Measurements from ENCODE around the gene ZNF568.

The ZNF568 gene

DNA sequence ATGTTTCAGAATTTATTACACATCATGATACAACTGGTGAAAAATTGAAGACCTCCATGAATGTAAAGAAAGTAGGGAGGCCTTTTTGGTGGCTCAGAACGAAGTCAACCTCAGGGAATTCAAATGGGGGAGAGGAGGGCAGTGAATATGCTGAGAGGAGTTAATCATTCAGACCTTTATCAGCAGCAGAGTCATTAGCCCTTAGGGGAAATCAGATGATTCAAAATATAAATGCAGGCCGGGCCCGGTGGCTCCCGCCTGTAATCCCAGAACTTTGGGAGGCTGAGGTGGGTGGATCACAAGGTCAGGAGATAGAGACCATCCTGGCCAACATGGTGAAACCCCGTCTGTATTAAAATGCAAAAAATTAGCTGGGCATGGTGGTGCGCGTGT lies 81.7 kb downstream of the ZNF568 start:
- Histone ChIP-seq H3K9ac (ENCODE audit: low read depth, low read length) (no peak overlapping the region), H4K20me1 (ENCODE audit: insufficient read depth, low read length) (no peaks in the 10 kb centered on the region), H3K36me3 (ENCODE audit: insufficient read depth, low read length) (peaks cover 37% of the 10 kb centered on the region), H3K4me3 (ENCODE audit: low read depth in 1 of 2, low read length in 2 of 2) (no peak overlapping the region), H3K27ac (ENCODE audit: low read length) (no peak overlapping the region), H3K79me2 (ENCODE audit: insufficient read depth, low read length) (no peaks in the 10 kb centered on the region), H2AFZ (ENCODE audit: low read depth, low read length) (no peak overlapping the region), H3K27me3 (ENCODE audit: insufficient read depth, low read length, poor library complexity) (no peaks in the 10 kb centered on the region), H3K4me2 (ENCODE audit: insufficient read depth, low read length) (no peak overlapping the region), H3K4me1 (ENCODE audit: insufficient read depth, low read length) (no peaks in the 10 kb centered on the region), H3K9me3 (ENCODE audit: insufficient read depth, low read length, severe bottlenecking) (no peaks in the 10 kb centered on the region)
- ATAC-seq (ENCODE audit: insufficient read depth, low read depth) (no peak), DNase-seq (no peak)
- TF ChIP-seq EZH2 (IDR thresholded peaks at IDR 0.05; ENCODE audit: borderline replicate concordance, low read depth, low read length, severe bottlenecking) (no peak), CTCF (IDR thresholded peaks at IDR 0.05; ENCODE audit: borderline replicate concordance, extremely low read depth, low read length, poor library complexity, severe bottlenecking) (no peak)

GRCh38 chr19:36999313-36999712 lies 83.2 kb downstream of the ZNF568 start:
- no peak for TF ChIP-seq EZH2 (IDR thresholded peaks at IDR 0.05; ENCODE audit: borderline replicate concordance, low read depth, low read length, severe bottlenecking)
- TF ChIP-seq CTCF (IDR thresholded peaks at IDR 0.05; ENCODE audit: borderline replicate concordance, extremely low read depth, low read length, poor library complexity, severe bottlenecking): no peak
- no peak for DNase-seq
- Histone ChIP-seq H3K27ac (ENCODE audit: low read length) (no peak overlapping the region), H4K20me1 (ENCODE audit: insufficient read depth, low read length) (no peaks in the 10 kb centered on the region), H3K27me3 (ENCODE audit: insufficient read depth, low read length, poor library complexity) (no peaks in the 10 kb centered on the region), H3K4me3 (ENCODE audit: low read depth in 1 of 2, low read length in 2 of 2) (no peak overlapping the region), H3K9ac (ENCODE audit: low read depth, low read length) (no peak overlapping the region), H3K79me2 (ENCODE audit: insufficient read depth, low read length) (no peaks in the 10 kb centered on the region), H2AFZ (ENCODE audit: low read depth, low read length) (no peak overlapping the region), H3K4me1 (ENCODE audit: insufficient read depth, low read length) (no peaks in the 10 kb centered on the region), H3K9me3 (ENCODE audit: insufficient read depth, low read length, severe bottlenecking) (no peaks in the 10 kb centered on the region), H3K4me2 (ENCODE audit: insufficient read depth, low read length) (no peak overlapping the region), H3K36me3 (ENCODE audit: insufficient read depth, low read length) (peaks cover 29% of the 10 kb centered on the region)
- no peak for ATAC-seq (ENCODE audit: insufficient read depth, low read depth)

- no peak for ATAC-seq (ENCODE audit: insufficient read depth, low read depth)
- no peak overlapping the region for H3K4me3 ChIP-seq (ENCODE audit: low read depth in 1 of 2, low read length in 2 of 2)
- H3K9ac ChIP-seq (ENCODE audit: low read depth, low read length): no peak overlapping the region
- no peak overlapping the region for H3K27ac ChIP-seq (ENCODE audit: low read length)
- H3K27me3 ChIP-seq (ENCODE audit: insufficient read depth, low read length, poor library complexity): no peaks in the 10 kb centered on the region
- H4K20me1 ChIP-seq (ENCODE audit: insufficient read depth, low read length): no peaks in the 10 kb centered on the region
- peaks cover 18% of the 10 kb centered on the region for H3K9me3 ChIP-seq (ENCODE audit: insufficient read depth, low read length, severe bottlenecking)
- DNase-seq: no peak
- H3K36me3 ChIP-seq (ENCODE audit: insufficient read depth, low read length): no peaks in the 10 kb centered on the region
- no peak for TF ChIP-seq EZH2 (IDR thresholded peaks at IDR 0.05; ENCODE audit: borderline replicate concordance, low read depth, low read length, severe bottlenecking)
- no peak for TF ChIP-seq CTCF (IDR thresholded peaks at IDR 0.05; ENCODE audit: borderline replicate concordance, extremely low read depth, low read length, poor library complexity, severe bottlenecking)
- no peaks in the 10 kb centered on the region for H3K4me1 ChIP-seq (ENCODE audit: insufficient read depth, low read length)
- H3K4me2 ChIP-seq (ENCODE audit: insufficient read depth, low read length): no peak overlapping the region
- H3K79me2 ChIP-seq (ENCODE audit: insufficient read depth, low read length): no peaks in the 10 kb centered on the region
- no peak overlapping the region for H2AFZ ChIP-seq (ENCODE audit: low read depth, low read length)
These were observed 91.6 kb downstream of the ZNF568 start for GRCh38 chr19:37007587-37008220.
